Ammon's horn (tissue), 1 donor: ENCODE data around the gene IFNAR1.
"Not testable (repeated sequence)": the region's sequence is repeated elsewhere in the genome, so short reads cannot be mapped to it uniquely, and the experiment has no call there.

Experiments used
- DNase-seq: peaks from one replicate; pipeline ENCODE4 v3.0.0-alpha.2; 2016; ENCODE audit warnings: low spot score

The IFNAR1 gene

GRCh38 chr21:33308586-33309490 is 15.9 kb upstream of the IFNAR1 start:
- DNase-seq, result no peak

GRCh38 chr21:33309778-33310177 is 15.0 kb upstream of the IFNAR1 start:
- no peak for DNase-seq

- DNase-seq, result no peak
Measured at GRCh38 chr21:33312121-33312520, 12.6 kb upstream of the IFNAR1 start.

- no peak for DNase-seq
Measured at GRCh38 chr21:33313183-33313582, 11.6 kb upstream of the IFNAR1 start.

GRCh38 chr21:33313611-33314010 is 11.2 kb upstream of the IFNAR1 start:
- no peak for DNase-seq

GRCh38 chr21:33314111-33314510 is 10.7 kb upstream of the IFNAR1 start:
- no peak for DNase-seq

- DNase-seq, result no peak
Measured at GRCh38 chr21:33315946-33316710, 8.6 kb upstream of the IFNAR1 start.

- no peak for DNase-seq
Measured at GRCh38 chr21:33317145-33317544, 7.6 kb upstream of the IFNAR1 start.

GRCh38 chr21:33317786-33318486 is 6.8 kb upstream of the IFNAR1 start:
- no peak for DNase-seq

- DNase-seq, result not testable (repeated sequence)
Measured at GRCh38 chr21:33321005-33321404, 3.8 kb upstream of the IFNAR1 start.

- not testable (repeated sequence) for DNase-seq
Measured at GRCh38 chr21:33323610-33324009, 1.2 kb upstream of the IFNAR1 start.

GRCh38 chr21:33325222-33326067 is 675 bp downstream of the IFNAR1 start:
- DNase-seq, result peak; percentile 57

- no peak for DNase-seq
Measured at GRCh38 chr21:33327326-33327725, 2.6 kb downstream of the IFNAR1 start.

- DNase-seq, result no peak
Measured at GRCh38 chr21:33327792-33328433, 3.1 kb downstream of the IFNAR1 start.

GRCh38 chr21:33330726-33331125 is 6.0 kb downstream of the IFNAR1 start:
- DNase-seq, result no peak

GRCh38 chr21:33332143-33332542 is 7.4 kb downstream of the IFNAR1 start:
- DNase-seq, result no peak

GRCh38 chr21:33334191-33334590 is 9.4 kb downstream of the IFNAR1 start:
- no peak for DNase-seq

- no peak for DNase-seq
Measured at GRCh38 chr21:33334824-33335223, 10.1 kb downstream of the IFNAR1 start.

GRCh38 chr21:33339135-33339534 is 14.4 kb downstream of the IFNAR1 start:
- no peak for DNase-seq

GRCh38 chr21:33339918-33340317 is 15.1 kb downstream of the IFNAR1 start:
- DNase-seq, result no peak

- no peak for DNase-seq
Measured at GRCh38 chr21:33345751-33346238, 21.0 kb downstream of the IFNAR1 start.
